ENCODE results near the gene RASAL3. TPM values are rescaled to one million over a fixed set of nuclear protein-coding genes. Genes with fewer than 3 reads are reported as not detected.
"Not testable (repeated sequence)": the region's sequence is repeated elsewhere in the genome, so short reads cannot be mapped to it uniquely, and the experiment has no call there.

RASAL3 gene
- total and polyA plus RNA-seq, 12 donors = 1.1 to 20.5 (median 5.4) TPM

- no peaks in the 10 kb centered on the region for H3K9me3 ChIP-seq (replicated peaks in 1 of 3)
- no peak overlapping the region for H3K4me3 ChIP-seq
- intact Hi-C loops (cut with DNase I) = no loop called here
- H3K4me1 ChIP-seq (replicated peaks in 1 of 2) = no peaks in the 10 kb centered on the region
- no peaks in the 10 kb centered on the region for H3K27me3 ChIP-seq
- H3K36me3 ChIP-seq (replicated peaks in 1 of 2) = no peaks in the 10 kb centered on the region
- no peak for DNase-seq
- TF ChIP-seq POLR2A (IDR thresholded peaks at IDR 0.05) (no peak), CTCF (IDR thresholded peaks at IDR 0.05) (no peak)
- no peak overlapping the region for H3K27ac ChIP-seq
- 86 to 91% (median 88%) methylated on average over 4 of the region's 4 CpGs for WGBS, 4 donors
Observed at GRCh38 chr19:15487038-15487437, 22.7 kb upstream of the RASAL3 start.

GRCh38 chr19:15485768-15486167 is 21.4 kb upstream of the RASAL3 start:
- intact Hi-C loops (cut with DNase I); H3K4me3 ChIP-seq; H3K4me1 ChIP-seq (replicated peaks in 1 of 2); DNase-seq; H3K27ac ChIP-seq; H3K36me3 ChIP-seq (replicated peaks in 1 of 2); H3K27me3 ChIP-seq; H3K9me3 ChIP-seq (replicated peaks in 1 of 3): not testable (repeated sequence)
- WGBS, 4 donors = 83 to 91% (median 86%) methylated on average over 5 of the region's 5 CpGs

GRCh38 chr19:15480996-15481395 is 16.7 kb upstream of the RASAL3 start:
- DNase-seq; H3K27me3 ChIP-seq; H3K27ac ChIP-seq; H3K36me3 ChIP-seq (replicated peaks in 1 of 2); H3K4me1 ChIP-seq (replicated peaks in 1 of 2); H3K9me3 ChIP-seq (replicated peaks in 1 of 3); intact Hi-C loops (cut with DNase I); H3K4me3 ChIP-seq: not testable (repeated sequence)
- 75 to 87% (median 84%) methylated on average over 7 of the region's 7 CpGs for WGBS, 4 donors

GRCh38 chr19:15479391-15480345 is 15.3 kb upstream of the RASAL3 start, which contains the start of gene PGLYRP2:
Gene PGLYRP2, minus strand, starts transcription at chr19:15479501. Its CDS starts 130 bp downstream, at chr19:15479371.
- no peak for TF ChIP-seq CTCF (IDR thresholded peaks at IDR 0.05)
- TF ChIP-seq POLR2A (IDR thresholded peaks at IDR 0.05) = no peak
- no peak within 1 kb of the TSS for H3K4me3 ChIP-seq
- no peak for DNase-seq
- no peaks in the 10 kb centered on the region for H3K9me3 ChIP-seq (replicated peaks in 1 of 3)
- no peaks in the 10 kb centered on the region for H3K4me1 ChIP-seq (replicated peaks in 1 of 2)
- no peak within 1 kb of the TSS for H3K27ac ChIP-seq
- 64 to 81% (median 74%) methylated on average over 10 to 16 of the region's 16 CpGs for WGBS, 4 donors
- H3K27me3 ChIP-seq = no peaks in the 10 kb centered on the region
- H3K36me3 ChIP-seq (replicated peaks in 1 of 2) = no peaks in the 10 kb centered on the region
- intact Hi-C loops (cut with DNase I) = loop anchor here in 1 of 2 donors (10.0 kb wide), 1 partner anchor 65 kb away; no protein-coding TSS in a partner anchor

- Histone ChIP-seq H3K9me3 (replicated peaks in 1 of 3) (no peaks in the 10 kb centered on the region), H3K36me3 (replicated peaks in 1 of 2) (no peaks in the 10 kb centered on the region), H3K4me1 (replicated peaks in 1 of 2) (no peaks in the 10 kb centered on the region), H3K27me3 (peaks cover 4% of the 10 kb centered on the region), H3K4me3 (no peak overlapping the region), H3K27ac (no peak overlapping the region)
- 72 to 85% (median 78%) methylated on average over 3 to 5 of the region's 5 CpGs for WGBS, 4 donors
- intact Hi-C loops (cut with DNase I) = loop anchor here in 1 of 2 donors (10.0 kb wide), 1 partner anchor 68 kb away; no protein-coding TSS in a partner anchor
- TF ChIP-seq CTCF (IDR thresholded peaks at IDR 0.05) = no peak
- no peak for TF ChIP-seq POLR2A (IDR thresholded peaks at IDR 0.05)
- no peak for DNase-seq
Observed at GRCh38 chr19:15476325-15476724, 12.0 kb upstream of the RASAL3 start.
